COLO668 (cell line): ENCODE results near the gene HIF3A.
"Not testable (repeated sequence)": the region's sequence is repeated elsewhere in the genome, so short reads cannot be mapped to it uniquely, and the experiment has no call there.

Experiments used
- DNase-seq: peaks from one replicate; lab custom pipeline; 2025; ENCODE audit not compliant: unreplicated experiment; lab: John Stamatoyannopoulos, UW

HIF3A gene

DNA sequence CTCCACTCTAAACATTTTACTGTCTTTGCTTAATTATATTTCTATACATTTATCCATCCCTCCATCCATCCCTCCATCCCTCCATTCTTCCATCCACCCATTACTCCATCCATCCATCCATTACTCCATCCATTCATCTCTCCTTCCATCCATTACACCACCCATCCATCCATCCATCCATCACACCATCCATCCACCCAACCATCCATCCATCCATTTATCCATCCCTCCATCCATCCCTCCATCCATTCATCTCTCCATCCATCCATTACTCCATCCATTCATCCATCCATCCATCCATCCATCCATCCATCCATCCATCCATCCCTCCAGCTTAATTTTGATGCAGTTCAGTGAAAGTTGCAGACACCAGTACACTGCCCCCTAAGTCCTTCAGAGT is 5.0 kb upstream of the HIF3A start:
- DNase-seq: no peak

DNA sequence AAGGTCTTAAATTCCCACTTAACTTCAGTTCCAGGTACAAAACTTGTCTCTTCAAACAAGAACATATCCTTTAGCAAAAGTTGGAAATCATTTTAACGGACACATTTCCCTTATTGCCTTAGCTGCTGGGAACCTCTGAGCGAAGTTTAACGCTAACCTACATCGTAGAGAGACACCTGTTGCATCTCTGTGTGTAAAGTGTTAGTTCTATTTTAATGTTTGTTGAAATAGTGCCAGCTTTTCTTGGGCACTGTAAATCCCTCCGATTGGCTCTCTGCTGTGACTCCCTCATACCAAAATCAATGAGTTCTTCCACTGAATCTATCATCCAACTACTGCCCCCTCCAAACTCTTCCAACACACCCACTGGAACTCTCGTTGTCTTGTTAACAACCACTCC is 2.3 kb upstream of the HIF3A start:
- DNase-seq: no peak

- DNase-seq: no peak
Observed at GRCh38 chr19:46295401-46296201, 1.2 kb upstream of the HIF3A start.

DNA sequence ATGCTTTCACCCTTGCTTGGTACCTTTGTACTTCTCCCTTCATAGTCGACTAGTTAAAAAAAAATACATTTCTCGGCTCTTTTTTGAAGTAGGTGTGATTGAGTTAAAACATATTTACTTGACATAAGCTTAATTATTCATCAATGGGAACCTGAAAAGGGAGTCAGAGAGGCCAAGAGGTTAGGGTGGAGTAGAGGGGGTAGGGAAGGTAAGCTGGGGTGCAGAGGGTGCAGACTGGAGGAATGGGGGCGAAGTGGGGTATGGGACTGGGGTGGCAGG is 701 bp upstream of the HIF3A start:
- DNase-seq: no peak

GRCh38 chr19:46297700-46298478 is 1.0 kb downstream of the HIF3A start:
- no peak for DNase-seq

DNA sequence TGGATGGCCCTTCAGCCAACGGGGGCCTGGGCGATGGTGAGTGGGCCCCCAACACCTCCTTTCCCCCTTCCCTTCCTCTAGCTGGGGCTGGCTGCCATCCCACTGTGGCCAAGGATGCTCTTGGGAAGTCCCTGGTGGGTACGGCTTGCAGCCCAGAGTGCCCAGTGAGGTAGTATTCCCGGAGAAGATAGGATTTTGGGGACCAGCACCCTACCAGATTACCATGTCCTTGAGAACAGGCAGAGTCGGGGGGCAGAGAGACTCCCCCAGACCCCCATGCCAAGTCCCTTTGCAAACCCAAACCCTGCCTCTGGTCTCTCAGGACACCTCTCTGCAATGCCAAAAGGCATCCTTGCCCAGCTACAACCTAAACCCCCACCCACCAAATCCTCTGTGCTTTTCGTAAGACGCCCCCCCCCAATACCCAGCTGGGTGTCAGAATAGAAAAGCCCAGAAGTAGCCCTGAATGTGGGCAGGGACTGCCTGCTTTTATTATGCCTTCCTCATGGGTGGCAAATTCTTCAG is 1.7 kb downstream of the HIF3A start:
- DNase-seq: no peak

DNA sequence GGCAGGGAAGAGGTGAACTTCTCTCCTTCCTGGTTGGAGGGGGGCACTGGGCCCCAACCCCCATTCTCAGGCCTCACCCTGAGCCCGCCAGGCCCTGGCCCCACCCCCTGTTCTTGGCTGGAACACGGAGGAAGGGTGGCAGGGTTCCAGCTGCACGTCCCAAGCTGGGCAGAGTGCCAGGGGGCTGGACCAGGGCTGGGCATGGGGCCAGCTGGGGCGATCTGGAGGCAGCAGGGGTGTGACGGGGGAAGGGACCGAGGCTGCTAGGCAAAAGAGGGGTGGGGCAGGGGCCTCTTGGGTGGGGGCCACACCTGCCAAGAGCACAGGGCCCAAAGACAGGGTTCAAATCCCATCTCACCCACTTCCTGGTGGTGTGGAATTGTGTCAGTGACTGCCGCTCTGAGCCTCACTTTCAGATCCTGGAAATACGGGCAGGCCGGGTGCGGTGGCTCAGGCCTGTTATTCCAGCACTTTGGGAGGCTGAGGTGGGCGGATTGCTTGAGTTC is 2.2 kb downstream of the HIF3A start:
- peak; percentile 98 for DNase-seq

GRCh38 chr19:46299695-46300094 is 2.9 kb downstream of the HIF3A start:
- DNase-seq: no peak

- no peak for DNase-seq
Observed at GRCh38 chr19:46303322-46303690, 6.5 kb downstream of the HIF3A start.

GRCh38 chr19:46303691-46304397 is 7.0 kb downstream of the HIF3A start:
- peak; percentile 11 for DNase-seq

- no peak for DNase-seq
Observed at GRCh38 chr19:46306501-46306900, 9.7 kb downstream of the HIF3A start.

DNA sequence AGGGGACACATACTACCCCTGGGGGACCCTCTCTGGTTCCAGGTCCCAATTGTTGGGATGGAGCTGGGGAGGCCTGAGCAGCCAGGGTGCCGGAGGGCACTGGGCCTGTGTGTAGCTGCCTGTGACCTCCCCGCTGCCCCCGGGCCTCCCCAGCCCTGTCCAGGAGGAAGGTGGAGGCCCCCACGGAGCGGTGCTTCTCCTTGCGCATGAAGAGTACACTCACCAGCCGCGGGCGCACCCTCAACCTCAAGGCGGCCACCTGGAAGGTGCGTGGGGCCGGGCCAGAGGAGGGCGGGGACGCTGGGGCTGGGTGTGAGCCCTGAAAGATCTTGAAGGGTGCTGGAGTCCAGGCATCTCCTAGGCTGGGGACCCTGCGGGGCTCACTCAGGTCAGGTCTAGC is 11.7 kb downstream of the HIF3A start:
- no peak for DNase-seq

- DNase-seq: no peak
Observed at GRCh38 chr19:46309056-46309455, 12.2 kb downstream of the HIF3A start.

GRCh38 chr19:46311444-46311843 is 14.6 kb downstream of the HIF3A start:
- no peak for DNase-seq

DNA sequence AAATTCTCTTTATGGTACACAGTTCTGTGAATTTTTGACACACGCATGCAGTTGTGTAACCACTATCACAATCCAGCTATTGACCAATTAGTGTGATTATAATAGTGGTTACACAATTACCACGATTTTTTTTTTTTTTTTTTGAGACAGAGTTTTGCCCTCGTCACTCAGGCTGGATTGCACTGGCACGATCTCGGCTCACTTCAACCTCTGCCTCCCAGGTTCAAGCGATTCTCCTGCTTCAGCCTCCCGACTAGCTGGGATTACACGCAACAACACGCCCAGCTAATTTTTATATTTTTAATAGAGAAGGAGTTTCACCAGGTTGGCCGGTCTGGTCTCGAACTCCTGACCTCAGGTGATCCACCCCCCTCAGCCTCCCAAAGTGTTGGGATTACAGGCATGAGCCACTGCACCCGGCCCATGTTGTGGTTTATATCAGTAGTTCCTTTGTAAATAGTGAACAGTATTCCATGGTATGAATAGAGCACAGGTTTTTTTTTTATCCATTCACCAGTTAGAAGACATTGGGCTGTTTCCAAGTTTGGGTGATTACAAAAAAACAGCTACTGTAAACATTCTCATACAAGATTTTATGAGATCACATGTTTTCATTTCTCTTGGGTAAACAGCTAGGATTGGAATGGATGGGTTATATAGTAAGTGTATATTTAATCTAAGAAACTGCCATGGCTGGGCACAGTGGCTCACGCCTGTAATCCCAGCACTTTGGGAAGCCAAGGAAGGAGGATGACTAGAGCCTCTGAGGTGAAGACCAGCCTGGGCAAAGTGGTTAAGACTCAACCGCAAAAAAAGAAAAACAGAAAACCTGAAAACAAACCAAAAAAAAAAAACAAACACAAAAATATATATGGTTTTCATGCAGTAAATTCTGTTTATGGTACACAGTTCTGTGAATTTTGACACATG is 17.0 kb downstream of the HIF3A start:
- DNase-seq: not testable (repeated sequence)

- no peak for DNase-seq
Observed at GRCh38 chr19:46317339-46317738, 20.5 kb downstream of the HIF3A start.

GRCh38 chr19:46319613-46320012 is 22.8 kb downstream of the HIF3A start:
- DNase-seq: no peak

- no peak for DNase-seq
Observed at GRCh38 chr19:46320559-46320958, 23.7 kb downstream of the HIF3A start.

- no peak for DNase-seq
Observed at GRCh38 chr19:46321653-46322052, 24.8 kb downstream of the HIF3A start.

- not testable (repeated sequence) for DNase-seq
Observed at GRCh38 chr19:46323227-46323626, 26.4 kb downstream of the HIF3A start.

DNA sequence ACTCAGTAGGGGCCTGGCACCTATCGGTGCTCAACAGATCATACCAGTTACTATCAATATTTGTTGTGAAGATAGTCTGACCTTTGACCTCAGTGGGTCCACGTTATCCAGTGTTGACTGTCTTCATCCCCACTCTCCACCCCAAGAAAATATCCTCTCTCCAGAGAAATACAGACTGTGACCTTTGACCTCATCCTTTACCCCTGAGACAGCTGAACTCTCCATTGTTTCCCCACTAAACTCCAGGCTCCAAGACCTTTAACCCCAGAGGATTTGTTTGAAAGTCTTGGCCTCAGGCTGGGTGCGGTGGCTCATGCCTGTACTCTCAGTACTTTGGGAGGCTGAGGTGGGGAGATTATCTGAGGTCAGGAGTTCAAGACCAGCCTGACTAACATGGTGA is 27.4 kb downstream of the HIF3A start:
- no peak for DNase-seq
